ENCODE results near the gene UFC1. TPM values are rescaled to one million over a fixed set of nuclear protein-coding genes. Genes with fewer than 3 reads are reported as not detected.

UFC1 gene
- total and polyA plus RNA-seq, 2 of the 13 experiments (the other 11 are each of a cell fraction or from before 2014, with no cell fraction given), result 72.8 to 85.2 TPM

DNA sequence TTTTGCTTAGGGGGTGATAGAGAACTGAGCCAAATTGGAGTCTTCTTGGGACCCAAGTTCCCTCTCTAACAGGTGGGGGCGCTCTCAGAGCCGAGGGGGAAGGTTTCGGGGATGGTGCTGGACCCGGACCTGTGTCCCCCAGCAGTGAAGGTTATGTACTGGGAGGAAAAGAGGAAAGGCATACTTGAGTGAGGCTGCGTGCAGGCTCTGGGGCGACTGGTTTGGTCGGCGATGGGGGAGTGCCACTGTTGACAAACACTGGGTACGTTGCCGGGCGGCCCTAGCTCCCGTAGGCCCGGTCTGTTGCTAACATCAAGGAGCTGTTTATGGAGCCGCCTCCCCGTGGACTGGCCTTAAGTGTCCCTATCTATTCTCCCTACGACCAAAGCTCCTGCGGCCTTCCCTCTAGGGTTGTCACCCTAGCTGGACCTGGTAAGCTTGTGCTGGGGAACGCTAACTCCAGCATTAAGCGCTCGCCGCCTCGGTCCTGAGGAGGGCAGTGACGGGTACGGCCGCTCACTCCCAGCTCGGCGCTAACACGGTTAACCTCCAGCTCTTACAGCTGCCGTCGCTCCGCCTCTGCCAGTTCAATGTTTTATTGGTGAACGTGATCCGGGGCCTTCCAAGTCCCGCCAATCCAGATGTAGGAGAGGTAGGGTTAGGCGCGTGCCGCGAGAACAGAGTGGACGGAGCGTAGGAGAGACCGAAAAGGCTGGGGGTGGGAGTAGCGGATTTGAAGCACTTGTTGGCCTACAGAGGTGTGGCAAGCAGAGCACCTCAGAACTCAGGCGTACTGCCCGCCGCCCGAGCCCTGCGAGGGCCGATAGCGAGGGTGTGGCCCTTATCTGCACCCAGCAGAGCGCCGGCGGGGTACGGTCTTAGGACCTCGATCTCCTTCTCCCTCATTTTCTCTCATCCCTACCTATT, 12.2 kb downstream of the UFC1 start, which contains the start of gene PPOX (continued):
- no peak for TF ChIP-seq USF2 (IDR thresholded peaks at IDR 0.05; ENCODE audit: low read depth, low read length)
- TF ChIP-seq USF2 (CRISPR knock-in tag; IDR thresholded peaks at IDR 0.05; ENCODE audit: borderline replicate concordance), result peak; percentile 76; the same call in 1 of the 2 replicates
- 0 out of 2 replicates have a peak, but pooled peaks have one; percentile 32 for TF ChIP-seq ZNF768 (CRISPR knock-in tag; IDR thresholded peaks at IDR 0.05)
- TF ChIP-seq, protein P1, sequence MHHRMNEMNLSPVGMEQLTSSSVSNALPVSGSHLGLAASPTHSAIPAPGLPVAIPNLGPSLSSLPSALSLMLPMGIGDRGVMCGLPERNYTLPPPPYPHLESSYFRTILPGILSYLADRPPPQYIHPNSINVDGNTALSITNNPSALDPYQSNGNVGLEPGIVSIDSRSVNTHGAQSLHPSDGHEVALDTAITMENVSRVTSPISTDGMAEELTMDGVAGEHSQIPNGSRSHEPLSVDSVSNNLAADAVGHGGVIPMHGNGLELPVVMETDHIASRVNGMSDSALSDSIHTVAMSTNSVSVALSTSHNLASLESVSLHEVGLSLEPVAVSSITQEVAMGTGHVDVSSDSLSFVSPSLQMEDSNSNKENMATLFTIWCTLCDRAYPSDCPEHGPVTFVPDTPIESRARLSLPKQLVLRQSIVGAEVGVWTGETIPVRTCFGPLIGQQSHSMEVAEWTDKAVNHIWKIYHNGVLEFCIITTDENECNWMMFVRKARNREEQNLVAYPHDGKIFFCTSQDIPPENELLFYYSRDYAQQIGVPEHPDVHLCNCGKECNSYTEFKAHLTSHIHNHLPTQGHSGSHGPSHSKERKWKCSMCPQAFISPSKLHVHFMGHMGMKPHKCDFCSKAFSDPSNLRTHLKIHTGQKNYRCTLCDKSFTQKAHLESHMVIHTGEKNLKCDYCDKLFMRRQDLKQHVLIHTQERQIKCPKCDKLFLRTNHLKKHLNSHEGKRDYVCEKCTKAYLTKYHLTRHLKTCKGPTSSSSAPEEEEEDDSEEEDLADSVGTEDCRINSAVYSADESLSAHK (CRISPR knock-in tag; IDR thresholded peaks at IDR 0.05; ENCODE audit: borderline replicate concordance), result no peak
- TF ChIP-seq ZNF749 (CRISPR knock-in tag; IDR thresholded peaks at IDR 0.05; ENCODE audit: borderline replicate concordance), result no peak
- TF ChIP-seq SCMH1 (CRISPR knock-in tag; IDR thresholded peaks at IDR 0.05; ENCODE audit: borderline replicate concordance), result no peak
- peak; percentile 88 for TF ChIP-seq RNF2 (conservative IDR thresholded peaks at IDR 0.05; ENCODE audit: low read depth)
- TF ChIP-seq NFATC3 (CRISPR knock-in tag; IDR thresholded peaks at IDR 0.05), result no peak
- TF ChIP-seq ZNF432 (CRISPR knock-in tag; IDR thresholded peaks at IDR 0.05; ENCODE audit: borderline replicate concordance), result no peak
- TF ChIP-seq ZNF354B (CRISPR knock-in tag; IDR thresholded peaks at IDR 0.05), result no peak
- no peak for TF ChIP-seq ZHX2 (IDR thresholded peaks at IDR 0.05; ENCODE audit: low read depth)
- no peak for TF ChIP-seq ZHX2 (CRISPR knock-in tag; IDR thresholded peaks at IDR 0.05; ENCODE audit: borderline replicate concordance)
- peak; percentile 81 for TF ChIP-seq ZNF317 (CRISPR knock-in tag; IDR thresholded peaks at IDR 0.05)
- TF ChIP-seq, protein P2, sequence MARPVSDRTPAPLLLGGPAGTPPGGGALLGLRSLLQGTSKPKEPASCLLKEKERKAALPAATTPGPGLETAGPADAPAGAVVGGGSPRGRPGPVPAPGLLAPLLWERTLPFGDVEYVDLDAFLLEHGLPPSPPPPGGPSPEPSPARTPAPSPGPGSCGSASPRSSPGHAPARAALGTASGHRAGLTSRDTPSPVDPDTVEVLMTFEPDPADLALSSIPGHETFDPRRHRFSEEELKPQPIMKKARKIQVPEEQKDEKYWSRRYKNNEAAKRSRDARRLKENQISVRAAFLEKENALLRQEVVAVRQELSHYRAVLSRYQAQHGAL (CRISPR knock-in tag; IDR thresholded peaks at IDR 0.05; ENCODE audit: not compliant biosample characterization), result no peak
- peak; percentile 52 for TF ChIP-seq YY1 (IDR thresholded peaks at IDR 0.05; ENCODE audit: insufficient read depth, insufficient replicate concordance, low read depth, low read length)

Measured in HepG2 (cell line).